Measurements from ENCODE around the gene ITGB1. TPM values are rescaled to one million over a fixed set of nuclear protein-coding genes. Genes with fewer than 3 reads are reported as not detected.

Gene ITGB1
- total and polyA plus RNA-seq, 2 of the 8 experiments (the other 6 are each of a cell fraction or from before 2014, with no cell fraction given), result 82.7 to 321 TPM

- Histone ChIP-seq H3K36me3 (ENCODE audit: control insufficient read depth in 2 of 4, insufficient read depth in 4 of 4, low read length in 3 of 4) (no peaks in the 10 kb centered on the region), H3K4me3 (ENCODE audit: extremely low read depth in 1 of 4, insufficient read depth in 2 of 4, low read depth in 3 of 4, low read length in 4 of 4) (no peak overlapping the region), H2BK12ac (ENCODE audit: low read depth, low read length) (no peak overlapping the region), H3K79me1 (ENCODE audit: low read depth, low read length) (peaks cover 11% of the 10 kb centered on the region; the same call in 1 of the 2 replicates), H4K8ac (ENCODE audit: extremely low read depth, insufficient read depth, low read length) (no peak overlapping the region), H3K56ac (replicated peaks; ENCODE audit: insufficient read length, low read depth, low read length) (no peak overlapping the region), H4K20me1 (replicated peaks in 1 of 2; ENCODE audit: control insufficient read depth in 1 of 2, insufficient read depth in 2 of 2, low read length in 2 of 2) (peaks cover 34 to 38% of the 10 kb centered on the region in 2 experiments), H3K79me2 (ENCODE audit: control insufficient read depth in 1 of 2, insufficient read depth in 2 of 2, low read length in 2 of 2) (peaks cover 48 to 100% of the 10 kb centered on the region in 2 experiments), H3K4me2 (ENCODE audit: insufficient read depth in 1 of 2, low read depth in 2 of 2, low read length in 2 of 2) (no peak overlapping the region; a peak in 2 of 4 replicates), H2BK5ac (ENCODE audit: low read depth, low read length) (no peak overlapping the region), H2BK120ac (replicated peaks; ENCODE audit: low read depth, low read length) (no peak overlapping the region), H3K23me2 (ENCODE audit: low read depth, low read length) (no peaks in the 10 kb centered on the region), H4K5ac (ENCODE audit: insufficient read length, low read depth, low read length) (no peak overlapping the region), H3K14ac (ENCODE audit: insufficient read length) (no peak overlapping the region), H3K27me3 (replicated peaks in 1 of 4; ENCODE audit: control insufficient read depth in 3 of 4, extremely low read depth in 1 of 4, insufficient read depth in 3 of 4, low read length in 3 of 4) (no peaks in the 10 kb centered on the region), H3K23ac (ENCODE audit: insufficient read length) (no peak overlapping the region), H2AFZ (ENCODE audit: low read length) (no peak overlapping the region), H3K27ac (ENCODE audit: low read depth, low read length) (no peak overlapping the region), H3K4me1 (replicated peaks in 1 of 4; ENCODE audit: control insufficient read depth in 3 of 4, insufficient read depth in 4 of 4, low read length in 3 of 4) (peaks cover 3 to 27% (median 21%) of the 10 kb centered on the region in 4 experiments; a peak in 6 of 7 replicates), H2AK5ac (ENCODE audit: low read depth, low read length) (no peak overlapping the region), H3K18ac (ENCODE audit: extremely low read depth, low read length) (no peak overlapping the region), H3K4ac (replicated peaks; ENCODE audit: insufficient read length, low read depth, low read length) (no peak overlapping the region), H3K9ac (replicated peaks in 1 of 4; ENCODE audit: extremely low read depth in 1 of 4, low read depth in 3 of 4, low read length in 3 of 4) (no peak overlapping the region), H3K9me3 (ENCODE audit: insufficient read depth in 2 of 2, low read depth in 1 of 2, low read length in 1 of 2) (no peaks in the 10 kb centered on the region), H2BK15ac (ENCODE audit: low read length) (no peak overlapping the region), H4K91ac (replicated peaks; ENCODE audit: insufficient read length, low read length) (no peak overlapping the region), H2BK20ac (ENCODE audit: low read length) (no peak overlapping the region)
- ChIA-PET CTCF (ENCODE audit: partially characterized antibody) (no interaction called here), POLR2A (ENCODE audit: partially characterized antibody) (interaction anchor here (3.3 to 4.2 kb wide), 2 partner anchors 10 to 15 kb away, joined by 12 to 19 read pairs; no protein-coding TSS in a partner anchor)
- FAIRE-seq (no peak), DNase-seq (ENCODE audit: low read depth in 1 of 2, low spot score in 2 of 2) (no peak)
- no peak for TF ChIP-seq HDAC6 (IDR thresholded peaks at IDR 0.05; ENCODE audit: low read depth, low read length)
- no peak for TF ChIP-seq POLR2A (IDR thresholded peaks at IDR 0.05; ENCODE audit: control extremely low read depth in 1 of 2, low read depth in 2 of 2, low read length in 2 of 2)
- TF ChIP-seq CEBPB (IDR thresholded peaks at IDR 0.05; ENCODE audit: low read depth, low read length), result no peak
- no peak for TF ChIP-seq RXRA (IDR thresholded peaks at IDR 0.05; ENCODE audit: insufficient read depth, low read depth, low read length)
- TF ChIP-seq RBBP5 (IDR thresholded peaks at IDR 0.05; ENCODE audit: borderline replicate concordance, low read depth, low read length), result no peak
- no peak for TF ChIP-seq TBP (IDR thresholded peaks at IDR 0.05; ENCODE audit: low read depth, low read length)
- no peak for TF ChIP-seq POU5F1 (IDR thresholded peaks at IDR 0.05; ENCODE audit: low read depth, low read length)
- WGBS, 2 experiments (ENCODE audit: extremely low coverage in 1 of 2, insufficient coverage in 1 of 2, insufficient read length in 1 of 2, insufficient replicate concordance in 2 of 2, low coverage in 1 of 2, low lambda C conversion rate in 2 of 2, missing lambda C conversion rate in 1 of 2), result 85% methylated on average over 2 of the region's 2 CpGs; no CpG with 5 or more reads in 1 of the 2 experiments
These were observed 16.7 kb downstream of the ITGB1 start for GRCh38 chr10:32941357-32941756.

Data from H1 (cell line).